ENCODE measurements around the gene RIC3. TPM values are rescaled to one million over a fixed set of nuclear protein-coding genes. Genes with fewer than 3 reads are reported as not detected.

Gene RIC3
- total RNA-seq, 1 experiment from 2014 or later: not detected

GRCh38 chr11:8071616-8072581 is 96.9 kb downstream of the RIC3 start:
- no TSS peak for BruUV-seq (replicated peaks)
- peaks cover 14 to 15% of the 10 kb centered on the region in 2 experiments for H3K4me1 ChIP-seq (ENCODE audit: control insufficient read depth in 1 of 2, insufficient read depth in 2 of 2, low read length in 2 of 2)
- H3K4me2 ChIP-seq (ENCODE audit: low read length): no peak overlapping the region
- no peak for TF ChIP-seq SRF (IDR thresholded peaks at IDR 0.05; ENCODE audit: low read depth)
- no peak for TF ChIP-seq POLR2A (IDR thresholded peaks at IDR 0.05; ENCODE audit: borderline replicate concordance, extremely low read depth, insufficient read depth, insufficient read length)
- no peak for TF ChIP-seq REST (IDR thresholded peaks at IDR 0.05; ENCODE audit: low read depth)
- no peak for TF ChIP-seq FOSL1 (IDR thresholded peaks at IDR 0.05; ENCODE audit: low read depth)
- no peak for TF ChIP-seq JUND (IDR thresholded peaks at IDR 0.05)
- TF ChIP-seq CTCF (IDR thresholded peaks at IDR 0.05 in 2 of 3, conservative IDR thresholded peaks at IDR 0.05 in 1 of 3; ENCODE audit: borderline replicate concordance in 1 of 3, insufficient read depth in 1 of 3, low read depth in 2 of 3, low read length in 2 of 3): no peak
- no peak for TF ChIP-seq EZH2phosphoT487 (IDR thresholded peaks at IDR 0.05; ENCODE audit: borderline replicate concordance)
- no peak for TF ChIP-seq POLR2AphosphoS5 (IDR thresholded peaks at IDR 0.05; ENCODE audit: low read depth, low read length)
- TF ChIP-seq EGR1 (IDR thresholded peaks at IDR 0.05; ENCODE audit: low read depth): no peak
- no peak for TF ChIP-seq SIN3A (IDR thresholded peaks at IDR 0.05; ENCODE audit: low read depth)
- no peak for TF ChIP-seq ATF3 (IDR thresholded peaks at IDR 0.05)
- no peak for TF ChIP-seq CEBPB (IDR thresholded peaks at IDR 0.05; ENCODE audit: low read depth)
- no peak for TF ChIP-seq YY1 (IDR thresholded peaks at IDR 0.05; ENCODE audit: extremely low read depth, insufficient replicate concordance, low read depth, low read length)
- TF ChIP-seq SP1 (IDR thresholded peaks at IDR 0.05; ENCODE audit: low read depth): no peak
- no peak for TF ChIP-seq ZBTB33 (IDR thresholded peaks at IDR 0.05; ENCODE audit: extremely low read depth, insufficient replicate concordance, low read length)
- TF ChIP-seq CBX3 (IDR thresholded peaks at IDR 0.05; ENCODE audit: low read depth): no peak
- no peak overlapping the region for H3K4me3 ChIP-seq (replicated peaks in 1 of 2; ENCODE audit: low read depth in 1 of 2, low read length in 2 of 2)
- ChIA-PET POLR2A (no interaction called here), RAD21 (ENCODE audit: low non-redundant PET in 1 of 2, low total read pairs in 2 of 2, uncharacterized antibody in 2 of 2, unreplicated experiment in 2 of 2) (no interaction called here), CTCF (interaction anchor here (1.0 to 1.3 kb wide), 2 partner anchors 28 to 39 kb away, joined by 3 to 4 read pairs; no protein-coding TSS in a partner anchor)
- no peak for DNase-seq (ENCODE audit: low read depth, low spot score)
- ATAC-seq: no peak
- H3K9me2 ChIP-seq (ENCODE audit: insufficient read depth): no peaks in the 10 kb centered on the region
- H3K27me3 ChIP-seq (ENCODE audit: insufficient read depth, low read length): 0 out of 2 replicates have a peak, but pooled peaks cover 4% of the 10 kb centered on the region
- intact Hi-C loops (cut with micrococcal nuclease): no loop called here
- no peaks in the 10 kb centered on the region for H3K79me2 ChIP-seq (ENCODE audit: insufficient read depth, low read length)
- H3K27ac ChIP-seq (ENCODE audit: low read depth, low read length): no peak overlapping the region
- no peaks in the 10 kb centered on the region for H3K36me3 ChIP-seq (ENCODE audit: control insufficient read depth in 1 of 2, insufficient read depth in 2 of 2, low read length in 2 of 2)
- no peaks in the 10 kb centered on the region for H3K9me3 ChIP-seq (ENCODE audit: control insufficient read depth in 1 of 2, insufficient read depth in 1 of 2, low read depth in 1 of 2, low read length in 2 of 2)
- no peaks in the 10 kb centered on the region for H4K20me1 ChIP-seq (ENCODE audit: insufficient read depth)
- no peak overlapping the region for H3K9ac ChIP-seq (ENCODE audit: low read length)
- H2AFZ ChIP-seq (ENCODE audit: low read depth, low read length, poor library complexity, severe bottlenecking): no peak overlapping the region
